Inferior parietal cortex (tissue), 1 donor: ENCODE data around the gene MID1.

Experiments
- DNase-seq: peaks from one replicate; pipeline ENCODE4 v3.0.0-alpha.2; 2016; ENCODE audit errors: extremely low spot score

Gene MID1

DNA sequence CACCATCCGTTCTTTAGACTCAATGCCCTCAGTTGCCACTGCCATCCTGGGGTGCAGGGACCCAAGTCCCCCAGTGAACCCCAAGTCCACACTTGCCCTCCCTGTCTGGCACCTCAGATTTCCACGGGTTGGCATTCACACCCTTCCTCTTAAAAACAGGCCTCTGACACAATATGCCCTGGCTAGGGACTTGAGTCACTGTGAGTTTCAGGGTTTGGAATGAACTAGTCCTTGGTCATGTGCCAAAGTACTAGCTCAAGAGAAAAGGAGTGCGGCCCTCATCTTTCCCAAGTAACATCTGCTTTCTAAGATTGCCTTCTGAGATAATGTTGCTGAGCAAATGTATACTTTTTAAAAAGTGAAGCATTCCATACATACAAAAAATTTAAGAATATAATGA, 134.0 kb downstream of the MID1 start:
- no peak for DNase-seq

DNA sequence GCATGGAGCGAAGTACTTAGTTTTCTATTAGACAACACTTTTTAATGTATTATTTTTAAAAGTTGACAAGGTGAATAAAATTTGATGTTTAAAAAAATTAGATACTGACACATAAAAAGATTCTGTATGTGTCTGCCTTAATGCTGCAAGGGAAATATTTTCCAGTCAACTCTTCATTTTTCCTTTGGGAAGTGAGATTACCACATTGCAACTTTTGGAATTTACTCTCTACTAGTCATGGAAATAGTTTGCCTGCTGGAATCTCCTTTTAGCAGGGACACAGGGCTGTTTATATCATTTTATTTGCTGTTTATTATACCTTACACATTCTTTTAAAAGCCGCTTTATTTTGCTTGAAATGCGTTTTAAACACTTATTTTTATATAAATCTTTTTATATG, 135.1 kb downstream of the MID1 start:
- DNase-seq: no peak

DNA sequence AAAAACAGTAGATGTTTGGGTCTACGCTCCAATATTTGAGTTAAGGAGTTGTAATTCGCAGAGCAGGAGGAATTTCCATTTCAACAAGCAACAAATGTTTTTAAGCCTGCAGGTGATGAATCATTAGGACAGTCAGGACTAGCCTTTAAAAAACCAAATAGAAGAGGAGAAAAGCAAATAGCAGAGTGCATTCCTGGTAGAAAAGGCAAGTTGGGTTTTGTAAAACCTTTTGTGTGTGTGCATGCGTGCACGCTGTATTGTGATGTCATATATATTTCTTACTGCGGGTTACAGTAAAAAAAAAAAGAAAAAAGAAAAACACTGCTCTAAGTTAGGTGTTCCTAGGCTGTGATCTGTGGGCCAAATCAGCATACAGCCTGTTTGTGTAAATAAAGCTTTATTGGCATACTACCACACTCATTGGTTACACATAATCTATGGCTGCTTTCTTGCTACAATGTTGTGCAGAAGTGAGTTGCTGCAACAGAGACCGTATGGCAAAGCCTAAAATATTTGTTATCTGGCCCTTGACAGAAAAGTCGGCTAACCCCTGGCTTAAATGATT, 135.6 kb downstream of the MID1 start:
- DNase-seq: no peak

GRCh38 chrX:10483191-10483831, 137.1 kb downstream of the MID1 start:
- DNase-seq: no peak

- no peak for DNase-seq
These were observed 137.7 kb downstream of the MID1 start for GRCh38 chrX:10482708-10483107.

- DNase-seq: no peak
These were observed 138.1 kb downstream of the MID1 start for GRCh38 chrX:10482261-10482660.

GRCh38 chrX:10480861-10481260, 139.5 kb downstream of the MID1 start:
- DNase-seq: no peak

- no peak for DNase-seq
These were observed 140.9 kb downstream of the MID1 start for GRCh38 chrX:10479508-10479907.

DNA sequence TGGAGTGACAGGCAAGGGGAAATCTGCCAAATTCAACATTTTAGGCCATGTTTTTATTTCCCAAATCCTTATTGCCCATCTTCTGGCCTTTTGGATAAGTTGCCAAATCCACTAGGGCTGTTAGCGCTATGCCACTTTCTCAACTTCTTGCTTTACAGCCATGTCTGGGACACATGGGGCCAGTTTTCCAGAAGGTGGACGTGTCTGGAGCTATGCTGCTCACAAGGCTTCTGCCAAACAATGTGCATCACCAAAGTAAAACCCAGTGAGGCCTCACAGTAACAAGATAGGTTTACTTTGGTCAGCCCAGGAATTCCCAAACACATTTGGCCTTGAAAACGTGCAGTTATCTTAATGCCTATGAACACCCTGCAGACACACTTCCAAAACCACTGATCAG, 142.9 kb downstream of the MID1 start:
- DNase-seq: no peak

- DNase-seq: no peak
These were observed 145.3 kb downstream of the MID1 start for GRCh38 chrX:10474913-10475568.

GRCh38 chrX:10474510-10474909, 145.9 kb downstream of the MID1 start:
- no peak for DNase-seq

DNA sequence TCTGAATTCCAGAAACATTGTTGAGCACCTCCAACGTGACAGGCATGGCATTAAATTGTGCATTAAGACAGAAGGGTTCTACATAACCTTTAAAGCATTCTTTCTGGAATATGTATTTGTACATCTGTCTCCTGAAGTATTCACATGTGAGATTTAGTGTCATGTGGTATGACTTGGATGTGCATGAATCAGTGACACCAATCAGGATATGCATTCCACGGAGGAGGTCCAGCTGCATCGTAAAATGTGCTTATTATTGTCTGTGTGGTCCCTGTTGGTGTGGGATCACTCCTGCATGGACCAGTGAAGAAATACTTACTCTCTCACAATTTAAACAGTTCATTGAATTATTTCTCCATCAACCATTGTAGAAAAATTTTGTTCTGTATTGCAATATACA, 149.0 kb downstream of the MID1 start:
- no peak for DNase-seq

DNA sequence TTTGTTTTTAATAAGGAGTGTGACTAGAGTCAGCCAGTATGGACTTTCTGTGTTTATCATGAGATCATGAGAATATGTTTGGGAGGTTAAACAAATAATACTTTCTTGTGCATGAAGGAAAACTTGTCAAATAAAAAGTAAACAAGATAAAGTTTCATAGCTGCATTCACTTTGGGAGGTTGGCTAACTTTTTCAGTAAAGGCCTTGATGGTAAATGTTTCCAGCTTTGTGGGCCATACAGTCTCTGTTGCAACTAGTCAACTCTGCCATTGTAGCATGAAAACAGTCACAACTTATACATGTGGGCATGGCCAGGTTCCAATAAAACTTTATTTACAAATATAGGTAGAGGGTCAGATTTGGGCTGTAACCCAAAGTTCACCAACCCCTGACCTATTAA, 150.4 kb downstream of the MID1 start:
- no peak for DNase-seq

GRCh38 chrX:10467793-10468192, 152.6 kb downstream of the MID1 start:
- DNase-seq: no peak

DNA sequence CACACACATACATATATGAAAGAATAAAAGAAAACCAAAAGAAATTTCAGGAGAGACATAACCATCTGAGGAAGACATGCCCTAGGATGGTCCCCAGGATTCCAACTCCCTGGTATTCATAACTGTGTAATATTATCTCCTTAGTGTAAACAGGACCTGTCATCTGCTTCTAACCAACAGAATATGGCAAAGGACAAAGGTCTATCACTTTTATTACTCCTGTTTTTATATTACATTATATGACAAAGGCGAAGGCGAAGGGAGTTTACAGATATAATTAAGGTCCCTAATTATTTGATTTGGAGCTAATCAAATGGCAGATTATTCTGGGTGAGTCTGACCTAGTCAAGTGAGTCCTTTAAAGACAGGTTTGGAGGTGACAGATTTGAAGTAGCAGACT, 155.1 kb downstream of the MID1 start:
- no peak for DNase-seq

DNA sequence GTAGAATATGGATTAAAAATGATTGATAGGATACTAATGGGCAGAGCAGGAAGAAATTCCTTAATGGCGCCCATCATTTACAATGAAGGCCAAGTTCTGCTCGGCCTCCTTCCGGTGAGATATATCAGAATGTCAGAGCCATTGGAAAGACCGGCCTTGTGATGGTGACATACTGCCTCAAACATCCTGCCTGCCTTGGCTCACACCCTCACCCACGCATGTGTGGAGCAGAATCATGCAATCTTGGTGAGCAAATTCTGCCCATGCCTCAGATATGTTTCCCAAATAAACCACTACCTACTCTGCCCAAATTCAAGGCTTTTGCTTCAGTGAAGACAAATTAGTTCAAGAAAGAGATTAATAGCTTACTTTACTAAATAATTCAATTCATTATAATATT, 163.3 kb downstream of the MID1 start:
- no peak for DNase-seq

DNA sequence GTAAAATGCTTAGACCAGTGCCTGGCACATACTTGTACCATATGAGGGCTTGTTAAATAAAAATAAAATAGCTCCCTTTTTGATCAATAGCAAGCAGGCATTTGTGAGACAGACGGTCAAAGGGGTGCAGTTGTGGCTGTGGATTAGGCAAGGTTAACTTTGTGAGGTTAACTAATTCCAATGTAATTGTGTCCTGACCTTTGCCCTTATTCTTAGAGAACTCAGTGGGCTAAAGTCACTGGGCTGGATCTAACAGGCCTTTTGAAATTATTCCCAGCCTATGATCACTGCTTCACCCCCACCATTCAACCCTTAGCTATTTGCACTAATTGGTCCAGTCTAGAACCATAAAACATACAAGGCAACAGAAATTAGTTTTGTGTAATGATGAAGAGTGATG, 166.4 kb downstream of the MID1 start:
- DNase-seq: no peak

DNA sequence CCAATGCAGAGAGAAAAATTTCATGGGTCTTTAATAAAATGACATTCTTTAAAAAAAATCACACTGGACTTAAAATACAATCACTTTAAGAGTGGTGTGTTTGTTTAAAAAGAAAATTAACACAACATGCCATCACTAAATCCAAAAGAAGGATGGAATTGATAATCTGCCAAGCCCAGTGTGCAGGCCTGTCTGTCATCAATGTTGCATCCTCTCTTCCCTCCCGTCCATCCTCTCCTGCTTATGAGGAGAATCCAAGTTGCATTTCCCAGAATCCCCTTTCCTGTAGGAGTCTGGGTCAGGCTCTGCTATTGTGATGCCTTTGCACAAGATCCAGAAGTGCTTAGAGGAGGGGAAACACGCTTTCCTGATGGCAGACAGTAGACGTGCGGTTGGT, 169.4 kb downstream of the MID1 start:
- DNase-seq: no peak

GRCh38 chrX:10450229-10450958, 170.0 kb downstream of the MID1 start:
- no peak for DNase-seq

- no peak for DNase-seq
These were observed 172.7 kb downstream of the MID1 start for GRCh38 chrX:10447564-10448214.

DNA sequence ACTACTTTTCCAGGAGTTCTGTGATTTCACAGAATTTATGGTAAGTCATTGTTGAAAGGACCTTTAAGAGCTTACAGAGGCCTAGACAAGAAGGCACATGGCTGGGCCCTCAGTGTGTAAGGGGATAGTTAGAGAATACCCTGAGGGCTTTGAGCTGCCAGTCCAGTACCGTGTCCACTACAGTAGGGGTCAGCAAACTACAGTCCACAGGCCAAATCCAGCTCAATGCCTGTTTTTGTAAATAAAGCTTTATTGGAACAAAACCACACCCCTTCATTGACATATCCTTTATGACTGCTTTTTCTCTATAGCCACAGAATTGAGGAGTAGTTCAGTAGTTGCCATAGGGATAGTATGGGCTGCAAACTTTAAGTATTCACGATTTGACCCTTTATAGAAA, 176.2 kb downstream of the MID1 start:
- no peak for DNase-seq

- DNase-seq: no peak
These were observed 178.9 kb downstream of the MID1 start for GRCh38 chrX:10441464-10441863.
